ENCODE data around the gene CDH13. TPM values are rescaled to one million over a fixed set of nuclear protein-coding genes. Genes with fewer than 3 reads are reported as not detected.

The CDH13 gene
- total RNA-seq, 4 donors from 2014 or later, result 3.4 to 14.8 (median 6.5) TPM

GRCh38 chr16:83443972-83444371 lies 817.2 kb downstream of the CDH13 start:
- DNase-seq, result no peak
- Histone ChIP-seq H3K27ac (no peak overlapping the region), H3K4me1 (no peaks in the 10 kb centered on the region), H3K27me3 (no peaks in the 10 kb centered on the region), H3K4me3 (replicated peaks in 1 of 3) (no peak overlapping the region), H3K36me3 (no peaks in the 10 kb centered on the region), H3K9me3 (no peaks in the 10 kb centered on the region)
- TF ChIP-seq POLR2A (IDR thresholded peaks at IDR 0.05), result no peak
- no peak for TF ChIP-seq CTCF (IDR thresholded peaks at IDR 0.05)
- intact Hi-C loops (cut with DNase I), result loop anchor here (10.0 kb wide), 1 partner anchor 1179 kb away; no protein-coding TSS in a partner anchor
- WGBS, 2 donors, result 78 to 95% methylated on average over 3 of the region's 3 CpGs

GRCh38 chr16:83447560-83447959 lies 820.8 kb downstream of the CDH13 start:
- no peaks in the 10 kb centered on the region for H3K9me3 ChIP-seq
- H3K27me3 ChIP-seq, result no peaks in the 10 kb centered on the region
- intact Hi-C loops (cut with DNase I), result loop anchor here (10.0 kb wide), 1 partner anchor 1183 kb away; no protein-coding TSS in a partner anchor
- no peaks in the 10 kb centered on the region for H3K36me3 ChIP-seq
- DNase-seq, result no peak
- TF ChIP-seq CTCF (IDR thresholded peaks at IDR 0.05), result no peak
- TF ChIP-seq POLR2A (IDR thresholded peaks at IDR 0.05), result no peak
- H3K27ac ChIP-seq, result no peak overlapping the region
- 79 to 89% methylated on average over 2 of the region's 2 CpGs for WGBS, 2 donors
- no peak overlapping the region for H3K4me3 ChIP-seq (replicated peaks in 1 of 3)
- H3K4me1 ChIP-seq, result no peaks in the 10 kb centered on the region

GRCh38 chr16:83449861-83450260 lies 823.1 kb downstream of the CDH13 start:
- H3K9me3 ChIP-seq, result no peaks in the 10 kb centered on the region
- H3K36me3 ChIP-seq, result no peaks in the 10 kb centered on the region
- no peak overlapping the region for H3K4me3 ChIP-seq (replicated peaks in 1 of 3)
- no peak for TF ChIP-seq POLR2A (IDR thresholded peaks at IDR 0.05)
- TF ChIP-seq CTCF (IDR thresholded peaks at IDR 0.05), result no peak
- DNase-seq, result no peak
- H3K4me1 ChIP-seq, result no peaks in the 10 kb centered on the region
- 84 to 88% methylated on average over 10 to 12 of the region's 12 CpGs for WGBS, 2 donors
- no peak overlapping the region for H3K27ac ChIP-seq
- no peaks in the 10 kb centered on the region for H3K27me3 ChIP-seq
- intact Hi-C loops (cut with DNase I), result loop anchor here (10.0 kb wide), 1 partner anchor 1185 kb away; no protein-coding TSS in a partner anchor

- no peak for DNase-seq
- Histone ChIP-seq H3K36me3 (no peaks in the 10 kb centered on the region), H3K4me3 (replicated peaks in 1 of 3) (no peak overlapping the region), H3K9me3 (no peaks in the 10 kb centered on the region), H3K4me1 (no peaks in the 10 kb centered on the region), H3K27me3 (no peaks in the 10 kb centered on the region), H3K27ac (no peak overlapping the region)
- intact Hi-C loops (cut with DNase I), result no loop called here
- 63 to 86% methylated on average over 2 of the region's 2 CpGs for WGBS, 2 donors
- no peak for TF ChIP-seq CTCF (IDR thresholded peaks at IDR 0.05)
- TF ChIP-seq POLR2A (IDR thresholded peaks at IDR 0.05), result no peak
Observed at GRCh38 chr16:83453977-83454376, 827.2 kb downstream of the CDH13 start.

GRCh38 chr16:83455716-83456115 lies 828.9 kb downstream of the CDH13 start:
- WGBS, 2 donors, result 87 to 88% methylated on average over 6 of the region's 6 CpGs
- no peak for TF ChIP-seq CTCF (IDR thresholded peaks at IDR 0.05)
- no peak for TF ChIP-seq POLR2A (IDR thresholded peaks at IDR 0.05)
- Histone ChIP-seq H3K4me1 (no peaks in the 10 kb centered on the region), H3K9me3 (no peaks in the 10 kb centered on the region), H3K27ac (no peak overlapping the region), H3K27me3 (no peaks in the 10 kb centered on the region), H3K4me3 (replicated peaks in 1 of 3) (no peak overlapping the region), H3K36me3 (no peaks in the 10 kb centered on the region)
- no peak for DNase-seq
- intact Hi-C loops (cut with DNase I), result no loop called here

Measured in thyroid gland (tissue), 4 donors.